IMR-90 (cell line): ENCODE data around the gene TMEM130. TPM values are rescaled to one million over a fixed set of nuclear protein-coding genes. Genes with fewer than 3 reads are reported as not detected.
A peak's percentile ranks its signal among the peaks of the same experiment; 100 is the strongest.

Source experiments
- ATAC-seq: fragments of 200-7000 bp; cut with Tn5 transposase; 2 replicates; pipeline ENCODE4 v1.9.1; 2020; ENCODE audit warnings: low read depth, mild to moderate bottlenecking, moderate library complexity
- BruUV-seq: library from RNA; stranded (reverse); fragments of 400-500 nt; replicated peaks from 2 replicates; lab custom pipeline; 2021; lab: Mats Ljungman, UMichigan
- CTCF ChIA-PET: fragments of 300-600 bp; formaldehyde crosslinking; extraction: SDS; loops from one replicate; lab custom pipeline; 2021; ENCODE audit warnings: antibody characterized with exemption; lab: Yijun Ruan, JAX
- POLR2A ChIA-PET: fragments of 300-600 bp; sonication (Branson Sonifier 250); formaldehyde crosslinking; loops from one replicate; lab custom pipeline; 2022; ENCODE audit warnings: antibody characterized with exemption; ENCODE audit not compliant: unreplicated experiment; lab: Charles Lee
- DNase-seq: peaks from one replicate; pipeline ENCODE4 v3.0.0; 2013
- H2AFZ ChIP-seq: replicated peaks from 2 replicates; pipeline ENCODE3; 2013; ENCODE audit warnings: low read length, mild to moderate bottlenecking; ENCODE audit not compliant: poor library complexity
- H2AK5ac ChIP-seq: 2 replicates; pipeline ENCODE4 v1.6.1; 2013; ENCODE audit warnings: low read depth, low read length, inconsistent platforms
- H2AK9ac ChIP-seq: replicated peaks from 2 replicates; pipeline ENCODE3; 2013; ENCODE audit warnings: mild to moderate bottlenecking, low read depth, low read length, moderate library complexity; ENCODE audit not compliant: poor library complexity
- H2BK120ac ChIP-seq: 2 replicates; pipeline ENCODE4 v1.6.1; 2013; ENCODE audit warnings: low read depth, low read length, inconsistent platforms
- H2BK15ac ChIP-seq: 3 replicates; pipeline ENCODE4 v1.6.1; 2013; ENCODE audit warnings: low read depth, low read length, inconsistent platforms
- H2BK20ac ChIP-seq: 2 replicates; pipeline ENCODE4 v1.6.1; 2013; ENCODE audit warnings: low read depth, mild to moderate bottlenecking, inconsistent platforms, low read length, moderate library complexity
- H2BK5ac ChIP-seq: 2 replicates; pipeline ENCODE4 v1.6.1; 2013; ENCODE audit warnings: mild to moderate bottlenecking, low read depth, low read length, inconsistent platforms; ENCODE audit not compliant: poor library complexity, severe bottlenecking
- H3K14ac ChIP-seq: replicated peaks from 2 replicates; pipeline ENCODE4 v1.6.1; 2013; ENCODE audit warnings: low read depth, low read length, inconsistent platforms
- H3K18ac ChIP-seq: 2 replicates; pipeline ENCODE4 v1.6.1; 2013; ENCODE audit warnings: low read depth, low read length, control low read depth
- H3K23ac ChIP-seq: 2 replicates; pipeline ENCODE4 v1.6.1; 2013; ENCODE audit warnings: low read depth, low read length, inconsistent platforms
- H3K27ac ChIP-seq: 2 replicates; pipeline ENCODE4 v1.5.1; 2013; ENCODE audit warnings: mild to moderate bottlenecking, control low read depth, low read length; ENCODE audit not compliant: insufficient read depth
- H3K27me3 ChIP-seq: 2 replicates; pipeline ENCODE4 v1.6.1; 2013; ENCODE audit warnings: low read length; ENCODE audit not compliant: control insufficient read depth, insufficient read depth
- H3K36me3 ChIP-seq: 2 replicates; pipeline ENCODE4 v1.6.1; 2013; ENCODE audit warnings: low read length, mixed read lengths; ENCODE audit not compliant: control insufficient read depth, insufficient read depth
- H3K4ac ChIP-seq: 2 replicates; pipeline ENCODE4 v1.6.1; 2013; ENCODE audit warnings: low read depth, low read length, inconsistent platforms
- H3K4me1 ChIP-seq: 2 replicates; pipeline ENCODE4 v1.6.1; 2013; ENCODE audit warnings: low read length, mixed read lengths; ENCODE audit not compliant: control insufficient read depth, insufficient read depth
- H3K4me2 ChIP-seq: 2 replicates; pipeline ENCODE4 v1.6.1; 2013; ENCODE audit warnings: low read depth, mild to moderate bottlenecking, control low read depth, low read length, moderate library complexity
- H3K4me3 ChIP-seq: 2 replicates; pipeline ENCODE4 v1.5.1; 2013; ENCODE audit warnings: low read depth, mild to moderate bottlenecking, control low read depth, low read length, moderate library complexity; ENCODE audit not compliant: insufficient read depth
- H3K56ac ChIP-seq: 2 replicates; pipeline ENCODE4 v1.6.1; 2013; ENCODE audit warnings: low read length, inconsistent platforms; ENCODE audit not compliant: insufficient read depth; ENCODE audit errors: extremely low read depth
- H3K79me1 ChIP-seq, 2 experiments: 2 replicates each; pipeline ENCODE4 v1.6.1; 2013; ENCODE audit warnings: low read length in 2 of 2, inconsistent platforms in 1 of 2, low read depth in 1 of 2
- H3K9ac ChIP-seq: 2 replicates; pipeline ENCODE4 v1.6.1; 2013; ENCODE audit warnings: low read depth, low read length, control low read depth
- H3K9me1 ChIP-seq: 2 replicates; pipeline ENCODE4 v1.6.1; 2013; ENCODE audit warnings: low read length, inconsistent platforms; ENCODE audit not compliant: insufficient read depth
- H3K9me3 ChIP-seq: 2 replicates; pipeline ENCODE4 v1.6.1; 2013; ENCODE audit warnings: low read length; ENCODE audit not compliant: control insufficient read depth, insufficient read depth
- H4K20me1 ChIP-seq: 2 replicates; pipeline ENCODE4 v1.6.1; 2013; ENCODE audit warnings: low read length, inconsistent platforms; ENCODE audit not compliant: insufficient read depth
- H4K5ac ChIP-seq: 2 replicates; pipeline ENCODE4 v1.6.1; 2013; ENCODE audit warnings: mild to moderate bottlenecking, low read depth, low read length, control low read depth
- H4K8ac ChIP-seq, 2 experiments: 2 replicates each; pipeline ENCODE4 v1.6.1; 2013; ENCODE audit warnings: low read depth in 2 of 2, low read length in 2 of 2, control low read depth in 1 of 2, inconsistent platforms in 1 of 2
- H4K91ac ChIP-seq: 2 replicates; pipeline ENCODE4 v1.6.1; 2013; ENCODE audit warnings: low read depth, low read length, inconsistent platforms; ENCODE audit not compliant: insufficient read depth
- CHD1 ChIP-seq: IDR thresholded peaks from 2 replicates; pipeline ENCODE4 v1.6.1; 2012; ENCODE audit warnings: low read depth, low read length, improper control_type of control experiment
- MAFK ChIP-seq: IDR thresholded peaks from 2 replicates; pipeline ENCODE4 v1.6.1; 2012; ENCODE audit warnings: low read depth, low read length, improper control_type of control experiment
- WGBS, 2 experiments: methylation state at CpG; one replicate each; pipeline versions ENCODE4 v1.1.5 to v1.1.7; 2013; ENCODE audit warnings: missing lambda C conversion rate in 2 of 2; ENCODE audit not compliant: insufficient read length in 1 of 2; ENCODE audit errors: extremely low coverage in 2 of 2; 5-methylcytosine and 5-hydroxymethylcytosine counted together
- dilution Hi-C: fragments of 300-500 bp; cut with HindIII; formaldehyde crosslinking; loops from one replicate; pipeline ENCODE4 v1.14.3; 2018; ENCODE audit warnings: low sequenced_read_pairs; ENCODE audit not compliant: unreplicated experiment
- in situ Hi-C: fragments of 300-500 bp; cut with MboI; formaldehyde crosslinking; loops from 3 replicates; pipeline ENCODE4 v1.14.3; 2019; ENCODE audit warnings: low sequenced_read_pairs, inconsistent platforms, mixed read lengths
- intact Hi-C: fragments of 100-400 bp; cut with micrococcal nuclease; formaldehyde crosslinking; loops from 2 replicates; pipeline ENCODE4 v1.10.0; 2022
- polyA plus RNA-seq, 3 experiments: library from polyadenylated mRNA; depleted of rRNA; stranded (reverse); fragments of >200 nt; gene quantifications; 2 replicates each; pipeline ENCODE4 v1.2.3, GENCODE V29; 2012; ENCODE audit warnings: low replicate concordance in 1 of 3
- total RNA-seq: library from RNA; depleted of rRNA; stranded (reverse); fragments of >200 nt; gene quantifications from 2 replicates; pipeline ENCODE4 v1.2.3, GENCODE V29; 2012

The TMEM130 gene
- total and polyA plus RNA-seq, 2 of the 4 experiments (the other 2 are of a cell fraction) = 1.1 to 14.8 TPM

- dilution Hi-C loops = no loop called here
- Histone ChIP-seq H4K20me1 (no peaks in the 10 kb centered on the region), H3K9ac (no peak overlapping the region), H3K14ac (no peak overlapping the region), H3K56ac (no peak overlapping the region), H3K79me1 (peaks cover 0 to 8% of the 10 kb centered on the region in 2 experiments; a peak in 1 of 4 replicates), H3K9me3 (no peaks in the 10 kb centered on the region), H3K4ac (no peak overlapping the region), H2AK9ac (no peak overlapping the region), H3K23ac (no peak overlapping the region), H3K27me3 (no peaks in the 10 kb centered on the region), H2BK20ac (no peak overlapping the region), H2BK120ac (no peak overlapping the region), H3K9me1 (no peaks in the 10 kb centered on the region), H3K4me2 (no peak overlapping the region), H3K18ac (no peak overlapping the region), H2AFZ (no peak overlapping the region), H4K91ac (no peak overlapping the region), H4K5ac (no peak overlapping the region), H3K36me3 (peaks cover 68% of the 10 kb centered on the region), H2AK5ac (no peak overlapping the region), H3K4me1 (no peaks in the 10 kb centered on the region), H4K8ac (no peak overlapping the region), H2BK5ac (no peak overlapping the region), H3K4me3 (no peak overlapping the region), H2BK15ac (no peak overlapping the region), H3K27ac (no peak overlapping the region)
- intact Hi-C loops = no loop called here
- ATAC-seq (no peak), DNase-seq (no peak)
- TF ChIP-seq MAFK (0 out of 2 replicates have a peak, but pooled peaks have one; percentile 17), CHD1 (no peak)
- POLR2A ChIA-PET = no interaction called here
- BruUV-seq = no TSS peak
- WGBS, 2 experiments = no CpG with 5 or more reads among the region's 3 CpGs
- in situ Hi-C loops = no loop called here
- CTCF ChIA-PET = no interaction called here
Observed at GRCh38 chr7:98902523-98902922, 32.7 kb upstream of the TMEM130 start.
